GM19239 (cell line): ENCODE data around the gene KCNAB1.

Experiments used
- DNase-seq: peaks from one replicate; pipeline ENCODE4 v3.0.0; 2011; ENCODE audit warnings: low spot score; ENCODE audit not compliant: insufficient read length
- FAIRE-seq: peaks from 2 replicates; lab custom pipeline; 2011; peaks lifted over from hg19 to GRCh38; lab: Jason Lieb, UNC

The KCNAB1 gene

DNA sequence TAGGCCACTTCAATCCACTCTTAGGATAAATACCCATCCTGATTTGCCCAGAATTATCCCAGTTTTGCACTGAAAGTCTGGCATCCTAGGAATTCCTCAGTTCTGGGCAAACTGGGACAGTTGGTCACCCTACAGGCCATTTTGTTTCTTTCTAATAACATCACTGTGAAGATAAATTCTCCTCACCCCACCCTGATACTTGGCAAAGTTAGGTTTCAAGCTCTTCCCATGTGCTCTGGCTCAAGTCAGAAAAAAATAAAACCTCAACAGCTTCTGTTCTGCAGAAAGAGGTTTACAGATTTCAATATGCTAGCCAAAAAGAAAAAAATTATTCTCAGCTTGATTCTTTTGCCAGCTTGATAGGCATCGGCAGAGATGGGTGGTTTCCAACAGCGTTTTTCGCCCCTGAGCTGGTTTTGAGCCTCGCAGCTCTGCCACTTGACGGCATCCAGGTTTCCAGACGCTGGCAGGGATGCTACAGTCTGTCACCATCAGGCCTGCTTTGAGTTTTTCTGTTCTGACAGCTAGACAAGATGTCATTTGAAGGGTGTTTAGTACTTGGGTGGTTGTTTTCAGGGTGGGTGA lies 263.2 kb downstream of the KCNAB1 start:
- no peak for FAIRE-seq
- no peak for DNase-seq

DNA sequence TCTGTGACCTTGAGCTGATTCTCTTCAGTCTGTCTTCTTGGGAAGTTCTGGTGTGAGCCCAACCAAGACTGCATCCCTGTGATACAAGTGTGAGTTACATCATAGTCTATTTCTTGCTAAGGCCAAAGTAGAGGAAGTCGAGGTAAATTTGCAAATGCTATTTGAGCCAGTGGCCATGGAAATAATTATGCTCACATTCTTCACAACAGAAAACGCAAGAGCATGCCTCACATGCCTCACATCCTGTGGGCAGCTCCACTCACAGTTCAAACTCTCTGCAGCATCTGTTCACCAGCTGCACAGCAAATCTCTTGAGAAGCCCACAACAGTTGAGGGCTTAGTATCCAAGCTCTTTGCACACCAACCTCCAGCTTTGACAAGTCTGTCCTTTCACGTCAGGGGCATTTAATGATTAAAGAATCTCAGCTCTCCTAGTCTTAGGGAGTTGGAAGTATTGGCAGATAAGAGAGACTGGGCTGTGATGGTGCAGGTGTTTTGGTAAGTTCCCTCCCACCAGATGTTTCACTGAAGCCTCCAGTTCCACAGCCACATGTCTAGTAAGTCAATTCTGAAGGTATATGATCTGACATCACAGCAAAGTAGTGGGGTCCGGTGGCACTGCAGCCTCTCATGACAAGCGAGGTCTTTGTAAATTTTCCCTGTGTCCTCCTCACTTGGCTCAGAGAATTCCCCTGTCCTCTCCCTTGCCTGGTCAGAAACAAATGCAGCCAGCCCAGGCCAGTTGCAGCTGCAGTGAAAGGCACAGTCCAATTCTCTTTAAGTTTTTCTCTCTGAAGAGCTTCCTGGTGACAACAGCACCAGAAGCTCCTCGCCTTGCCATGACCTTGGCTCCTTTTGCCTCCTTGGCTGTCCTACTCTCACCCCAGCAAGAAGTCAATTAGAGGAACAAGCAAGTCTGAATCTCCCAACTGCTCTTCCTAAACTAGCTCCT lies 268.4 kb downstream of the KCNAB1 start:
- no peak for FAIRE-seq
- no peak for DNase-seq

DNA sequence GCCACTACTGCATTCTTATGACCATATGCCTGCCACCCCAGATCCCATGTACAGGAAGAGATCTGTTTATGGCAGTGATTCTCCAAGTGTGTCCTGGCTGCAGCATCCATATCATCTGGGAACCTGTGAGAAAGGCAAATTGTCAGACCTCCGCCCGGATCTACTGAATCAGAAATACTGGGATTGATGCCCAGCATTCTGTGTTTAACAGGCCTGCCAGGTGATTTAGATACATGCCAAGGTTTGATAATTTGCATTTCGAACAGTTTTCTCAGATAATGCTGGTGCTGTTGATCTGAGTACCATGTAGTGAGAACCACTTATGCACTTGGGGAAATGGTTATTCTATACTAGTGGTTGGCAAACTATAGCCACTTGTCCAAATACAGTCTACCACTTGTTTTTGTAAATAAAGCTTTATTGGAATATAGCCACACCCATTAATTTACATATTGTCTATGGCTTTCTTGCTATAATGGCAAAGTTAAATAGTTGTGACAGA lies 269.1 kb downstream of the KCNAB1 start:
- no peak for FAIRE-seq

DNA sequence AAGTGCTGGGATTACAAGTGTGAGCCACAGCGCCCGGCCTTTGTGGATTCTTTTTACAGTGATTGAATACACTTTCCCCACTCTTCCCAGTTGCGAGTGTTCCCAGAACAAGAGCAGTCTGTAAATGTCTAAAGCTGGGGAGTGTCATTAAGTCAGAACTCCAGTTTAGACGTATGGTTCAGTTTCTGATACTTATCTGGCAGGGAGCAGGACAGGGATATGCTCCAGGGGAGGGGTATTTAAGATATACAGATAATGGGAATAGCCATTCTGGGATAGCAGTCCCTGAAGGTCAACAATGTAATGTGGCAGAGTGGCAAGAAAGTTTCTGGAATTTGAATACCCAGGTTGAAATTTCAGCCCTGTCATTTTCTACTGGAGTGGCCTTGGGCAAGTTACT lies 270.5 kb downstream of the KCNAB1 start:
- FAIRE-seq: no peak

More for the DNA sequence above, 269.1 kb downstream of the KCNAB1 start:
- DNase-seq: no peak

DNA sequence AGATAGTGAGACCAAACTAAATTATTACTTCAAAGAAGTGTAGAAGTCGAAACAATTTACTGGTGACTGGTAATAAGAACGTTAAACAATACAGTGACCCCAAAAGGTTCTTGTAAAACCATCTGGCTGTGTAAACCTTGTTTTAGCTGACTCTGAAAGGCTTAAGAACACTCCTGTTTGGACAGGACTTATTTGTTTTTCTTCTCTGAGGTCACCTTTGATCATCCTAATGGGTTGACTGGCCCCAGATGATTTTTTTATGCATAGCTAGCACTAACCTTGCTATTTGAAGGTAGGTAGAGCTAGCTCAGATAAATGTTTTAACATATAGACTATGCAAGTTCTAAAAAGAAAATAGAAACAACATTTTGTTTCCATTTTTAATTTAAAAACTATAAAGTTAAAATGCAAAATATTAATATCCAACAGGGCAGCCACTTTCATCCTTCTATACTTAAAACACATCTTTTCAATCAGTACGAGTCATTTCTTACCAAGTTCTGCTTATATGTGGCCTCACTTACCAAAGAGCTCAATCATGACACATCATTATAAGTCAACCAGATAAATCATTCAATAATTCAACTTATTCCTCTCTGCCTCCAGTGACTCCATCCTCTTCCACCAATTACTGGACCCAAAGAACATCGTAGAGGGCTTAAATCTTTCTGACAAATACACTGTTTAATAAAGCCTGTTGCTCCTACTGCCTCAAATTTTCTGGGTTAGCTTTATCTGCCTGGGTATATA lies 275.8 kb downstream of the KCNAB1 start:
- DNase-seq: no peak
- FAIRE-seq: no peak

More for the DNA sequence above, 270.5 kb downstream of the KCNAB1 start:
- DNase-seq: no peak

DNA sequence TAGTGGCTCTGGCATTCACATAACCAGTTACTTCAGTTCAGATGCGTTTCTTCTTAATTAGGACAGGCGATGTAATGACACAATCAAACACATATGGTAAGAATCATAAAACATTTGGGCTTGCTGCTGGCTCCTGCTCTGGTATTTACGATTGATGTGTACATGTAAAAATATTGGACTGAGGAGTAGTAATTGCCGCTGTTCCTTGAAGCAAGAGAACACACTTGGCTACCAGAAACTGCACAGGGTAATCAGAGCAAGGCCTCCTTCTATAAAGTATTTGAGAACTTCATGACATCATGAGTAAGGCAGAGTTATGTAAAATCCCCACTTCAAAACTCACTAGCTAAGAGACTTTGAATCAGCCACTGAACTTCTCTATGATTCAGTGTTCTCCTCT lies 276.5 kb downstream of the KCNAB1 start:
- FAIRE-seq: no peak
- no peak for DNase-seq

DNA sequence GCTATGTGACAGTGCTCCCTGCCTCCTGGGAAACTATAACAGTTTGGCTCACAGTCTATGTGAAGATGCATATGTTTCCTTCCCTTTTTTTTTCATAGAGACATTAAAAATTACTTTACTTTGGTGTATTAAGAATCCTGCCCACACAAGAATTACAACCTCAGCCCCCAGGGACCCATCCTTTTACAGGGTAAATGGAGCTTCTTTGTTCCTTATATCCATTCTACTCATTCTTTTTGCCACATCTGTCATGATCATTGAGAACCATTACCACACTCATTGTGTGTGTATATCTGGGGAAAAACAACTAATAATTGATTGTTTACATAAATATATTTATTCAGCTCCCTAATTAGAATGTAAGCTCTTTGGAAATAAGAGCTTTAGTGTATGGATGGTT lies 277.2 kb downstream of the KCNAB1 start:
- FAIRE-seq: no peak

DNA sequence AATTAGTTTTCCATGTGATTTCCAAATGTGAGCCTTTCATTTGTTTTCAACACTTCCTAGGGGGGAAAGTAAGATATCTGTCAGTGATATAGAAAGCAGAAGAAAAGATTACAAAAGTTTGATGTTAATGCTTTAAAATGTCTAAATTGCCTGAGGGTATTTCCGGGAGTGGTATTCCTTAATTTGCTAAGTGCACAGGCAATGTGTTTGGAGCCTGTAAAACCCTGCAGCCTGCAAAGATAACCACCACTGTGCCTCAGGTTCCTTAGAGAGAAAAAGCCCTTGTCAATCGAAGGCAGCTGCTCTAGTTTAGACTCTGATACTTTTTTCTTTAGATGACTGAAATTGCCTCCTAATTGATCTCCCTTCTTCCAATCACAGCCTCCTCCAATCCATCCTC lies 279.7 kb downstream of the KCNAB1 start:
- FAIRE-seq (no peak), DNase-seq (no peak)

More for the DNA sequence above, 277.2 kb downstream of the KCNAB1 start:
- DNase-seq: no peak

DNA sequence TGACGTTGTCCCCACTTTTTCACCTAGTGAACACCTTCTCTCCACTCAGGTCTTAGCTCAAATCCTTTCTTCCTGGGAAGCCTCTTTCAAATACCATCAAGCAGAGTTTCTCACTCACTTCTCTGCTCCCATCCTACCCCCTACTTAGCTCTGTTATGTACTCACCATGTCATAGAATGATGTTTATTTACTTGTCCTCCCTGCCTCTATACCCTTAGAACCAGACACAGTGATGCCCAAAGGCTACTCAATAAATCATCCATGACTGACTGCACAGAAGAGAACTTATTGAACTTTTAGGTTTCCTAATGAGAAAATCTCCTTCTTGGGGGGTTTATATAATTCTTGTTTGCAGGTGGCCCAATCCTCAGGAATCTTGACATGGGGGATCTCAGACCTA lies 280.4 kb downstream of the KCNAB1 start:
- FAIRE-seq (no peak), DNase-seq (no peak)

DNA sequence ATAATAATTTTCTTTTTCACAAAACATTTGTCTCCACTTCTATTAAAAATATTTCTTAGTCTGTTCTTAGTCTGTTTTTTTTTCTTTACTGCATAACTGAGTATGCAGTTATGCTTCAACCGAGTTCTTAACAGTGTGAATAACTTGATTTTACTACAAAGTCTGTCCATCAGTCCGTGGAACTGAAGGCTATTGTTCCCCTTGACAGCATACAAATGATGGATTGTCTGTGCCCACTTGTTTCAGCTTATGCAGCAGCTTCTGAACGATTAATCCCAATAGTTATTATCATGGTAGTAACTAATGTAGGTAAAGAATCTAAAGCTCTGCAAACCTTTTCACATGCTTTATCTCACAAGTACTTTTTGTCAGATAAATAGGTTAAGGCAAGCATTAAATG lies 283.8 kb downstream of the KCNAB1 start:
- FAIRE-seq: no peak
- DNase-seq: no peak

DNA sequence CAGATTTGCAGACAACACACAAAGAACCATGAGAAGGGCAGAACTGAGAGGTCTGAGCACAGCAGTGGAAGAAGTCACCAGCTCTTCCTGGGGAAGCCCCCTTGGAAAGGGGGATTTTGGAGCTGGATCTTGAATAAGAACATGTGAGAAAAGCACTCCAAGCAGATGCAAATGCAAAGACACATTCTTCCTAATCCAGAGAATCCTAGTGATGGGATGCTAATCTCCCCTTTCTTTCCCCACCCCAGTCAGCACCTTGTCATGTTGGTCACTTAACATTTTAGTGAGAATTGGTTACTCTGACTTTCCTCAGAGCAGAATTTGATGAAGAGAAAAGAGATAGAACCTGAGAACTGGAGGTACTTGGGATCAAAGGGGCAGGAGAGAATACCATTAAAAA lies 286.0 kb downstream of the KCNAB1 start:
- no peak for DNase-seq
- FAIRE-seq: no peak

DNA sequence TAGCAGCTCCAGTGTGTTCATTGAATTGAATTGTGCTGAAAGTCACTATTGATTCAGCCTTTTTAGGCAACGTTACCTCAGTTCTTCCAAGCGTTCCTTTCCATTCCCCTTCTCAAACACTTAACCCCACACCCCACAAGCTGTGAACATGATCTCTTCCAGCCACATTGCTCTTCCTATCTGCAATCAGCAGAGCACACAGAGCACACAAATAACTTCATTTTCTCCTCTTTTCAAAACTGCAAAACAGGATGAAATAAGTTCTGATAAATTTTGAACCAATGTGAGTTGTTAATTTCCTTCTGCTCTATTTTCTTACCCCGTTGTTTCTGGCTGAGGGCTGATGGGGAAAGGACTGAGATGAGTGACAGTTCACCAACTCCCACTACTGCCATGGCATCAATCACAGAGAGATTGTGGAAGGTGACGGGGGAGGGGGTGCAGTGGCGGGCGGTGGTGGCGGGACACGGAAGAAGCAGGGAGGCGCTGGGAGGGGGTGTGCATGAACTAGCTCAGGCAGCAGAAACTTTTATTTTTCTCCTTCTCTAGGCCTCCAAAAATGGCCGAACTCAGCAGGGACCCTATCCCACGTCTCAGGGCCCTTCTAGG lies 287.3 kb downstream of the KCNAB1 start:
- FAIRE-seq: no peak
- no peak for DNase-seq

DNA sequence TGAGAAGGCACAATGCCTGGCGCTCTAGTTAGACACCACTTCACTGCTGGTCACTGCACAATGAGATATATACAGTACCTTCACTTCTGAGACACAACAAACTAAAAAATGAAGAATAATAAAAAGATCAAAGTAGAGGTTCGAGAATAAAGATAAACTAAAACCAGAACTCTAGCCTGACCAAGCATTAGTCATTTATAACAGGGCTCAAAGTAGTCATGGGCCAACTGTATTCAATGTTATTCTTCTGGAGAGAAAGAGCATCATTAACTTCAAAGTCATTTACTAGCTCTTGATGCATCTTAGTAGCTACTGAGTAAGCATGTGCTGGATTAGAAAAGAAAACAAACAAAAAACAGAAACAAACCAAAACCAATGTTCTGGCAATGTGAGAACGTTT lies 289.3 kb downstream of the KCNAB1 start:
- DNase-seq (no peak), FAIRE-seq (no peak)

DNA sequence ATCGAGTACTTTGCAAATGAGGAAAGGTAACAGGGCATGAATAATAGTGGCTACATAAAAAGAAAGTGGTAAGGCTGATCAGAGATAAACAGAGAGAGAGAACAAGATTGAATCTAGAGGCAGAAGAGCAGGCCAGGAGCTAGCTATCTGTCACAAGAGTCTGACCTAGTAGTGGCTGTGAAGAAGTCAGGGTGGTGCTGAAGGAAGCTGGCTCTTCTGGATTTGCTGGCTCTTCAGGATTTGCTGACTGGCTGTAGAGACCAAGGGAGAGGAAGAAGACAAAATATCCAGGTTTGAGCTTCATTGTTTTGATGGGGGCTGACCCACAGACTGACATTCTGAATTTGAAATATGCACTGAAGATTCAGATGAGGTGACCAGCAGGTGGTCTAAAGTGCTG lies 292.2 kb downstream of the KCNAB1 start:
- no peak for DNase-seq
- no peak for FAIRE-seq

DNA sequence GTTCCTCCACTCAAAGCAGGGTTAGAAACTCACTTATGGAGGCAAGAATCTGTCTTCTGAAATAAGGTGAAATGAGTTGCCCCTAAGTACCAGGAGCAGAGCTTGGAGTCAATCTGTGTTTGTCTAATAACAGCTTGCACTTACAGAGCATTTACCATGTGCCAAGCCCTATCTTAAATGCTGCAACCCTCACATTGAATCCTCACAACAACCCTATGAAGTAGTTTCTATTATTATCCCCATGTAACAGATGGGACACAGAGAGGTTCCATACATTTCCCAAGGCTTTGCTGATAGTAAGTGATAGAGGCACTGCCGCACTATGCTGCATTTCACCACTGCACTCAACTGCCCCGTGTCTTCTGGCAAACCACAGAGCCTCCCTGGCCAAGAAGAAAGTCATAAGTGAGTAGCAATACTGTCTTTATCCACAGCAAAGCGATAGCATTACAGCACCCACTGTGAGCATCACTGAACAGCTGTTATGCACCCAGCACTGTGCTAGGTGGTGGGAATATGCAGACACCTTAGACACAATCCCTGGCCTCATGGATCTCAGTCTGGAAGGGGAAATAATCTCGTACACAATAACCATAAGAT lies 293.0 kb downstream of the KCNAB1 start:
- FAIRE-seq (no peak), DNase-seq (no peak)

DNA sequence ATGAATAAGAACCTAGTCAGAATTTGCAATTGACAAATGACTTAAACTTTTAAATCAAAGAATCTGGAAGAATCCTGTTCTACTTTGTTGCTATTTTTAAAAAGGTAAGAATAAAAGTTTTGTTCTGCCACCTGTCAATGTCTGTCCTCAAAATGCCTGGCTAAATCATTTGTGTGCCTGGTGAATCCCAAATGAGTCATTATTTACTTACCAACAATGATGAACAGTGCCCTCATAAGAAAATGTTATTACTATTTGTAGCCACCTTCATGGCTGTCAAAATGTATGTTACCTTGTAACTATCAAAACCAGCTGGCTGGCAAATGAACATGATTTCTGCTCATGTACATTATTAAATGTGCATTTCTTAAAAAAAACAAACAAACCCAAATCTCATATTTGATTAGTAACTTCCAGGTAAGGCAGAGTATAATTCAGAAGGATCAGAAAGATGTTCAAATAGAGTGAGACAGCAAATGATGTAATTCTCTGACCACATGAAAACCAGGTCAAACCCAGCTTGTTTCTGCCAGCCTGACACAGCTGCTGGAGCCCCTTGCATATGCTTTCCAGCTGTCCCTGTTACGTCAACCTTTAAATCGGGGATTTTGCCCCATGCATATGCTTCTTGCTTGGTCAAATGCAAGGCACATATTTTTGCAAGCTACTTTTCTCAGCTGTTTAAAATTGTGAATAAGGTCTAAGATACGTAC lies 296.6 kb downstream of the KCNAB1 start:
- DNase-seq: no peak
- FAIRE-seq: no peak

DNA sequence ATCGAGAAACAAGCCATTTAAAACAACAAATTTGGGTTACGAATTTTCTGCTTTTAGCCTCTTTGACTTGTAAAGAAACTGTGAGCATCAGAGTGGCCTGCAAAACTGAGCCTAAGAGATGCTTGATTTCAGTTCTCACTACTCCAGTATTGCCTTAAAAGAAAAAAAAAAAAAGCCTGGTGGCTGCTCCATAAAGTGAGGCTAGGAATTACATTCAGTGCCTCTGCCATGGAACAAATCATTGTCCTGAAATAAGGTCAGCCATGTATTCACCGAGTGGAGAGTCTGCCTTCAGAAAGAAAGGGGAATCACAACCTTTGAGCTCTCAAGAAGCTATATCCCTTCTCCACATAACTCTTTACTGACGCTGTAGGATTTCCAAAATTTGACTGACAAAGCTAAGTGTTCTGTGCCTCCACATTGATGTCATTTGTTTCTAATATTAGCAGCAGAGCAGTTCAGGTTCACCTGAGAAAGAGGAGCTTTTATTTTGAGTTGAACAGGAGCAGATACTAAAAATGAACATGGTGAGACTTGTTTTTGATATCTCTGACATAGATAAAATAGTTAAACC lies 297.3 kb downstream of the KCNAB1 start:
- FAIRE-seq: no peak
- DNase-seq: no peak

DNA sequence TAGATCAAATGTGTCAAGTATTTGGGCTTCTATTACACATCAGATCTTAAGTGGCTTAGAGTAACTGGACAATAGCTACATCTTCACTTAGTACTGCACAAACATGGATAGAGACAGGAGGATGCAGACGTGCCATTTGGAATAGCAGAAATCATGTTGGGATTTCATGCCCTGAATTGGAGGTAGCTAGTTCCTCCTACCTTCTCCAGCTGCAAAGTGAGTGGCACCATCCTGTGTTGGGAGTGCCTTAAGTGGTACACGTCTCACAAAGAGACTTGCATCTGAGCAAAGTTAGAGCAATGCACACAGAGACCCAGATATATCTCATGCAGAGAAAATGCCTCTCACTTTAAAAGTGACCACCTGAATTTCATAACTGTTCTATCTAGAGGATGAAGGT lies 298.1 kb downstream of the KCNAB1 start:
- DNase-seq (no peak), FAIRE-seq (no peak)

DNA sequence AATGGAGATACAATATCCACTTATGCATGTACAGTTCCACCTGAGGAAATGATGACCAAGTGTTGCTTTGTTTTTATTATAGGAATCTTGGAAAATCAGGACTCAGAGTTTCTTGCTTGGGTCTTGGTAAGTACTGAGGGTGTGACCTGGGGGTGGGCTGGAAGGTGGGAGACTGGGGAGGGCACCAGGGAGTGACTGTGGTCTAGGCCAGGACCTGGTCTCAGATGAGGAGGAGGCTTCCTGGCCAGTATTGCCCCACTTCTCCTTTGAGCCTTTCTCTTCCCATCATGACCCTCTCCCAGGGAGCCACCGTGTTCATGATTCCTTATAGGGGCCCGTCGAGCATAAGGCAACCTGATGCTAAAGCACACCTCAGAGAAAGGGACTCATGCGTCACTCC lies 301.2 kb downstream of the KCNAB1 start:
- FAIRE-seq: no peak
- DNase-seq: no peak
